ENCODE measurements around the gene IL15RA.
"Not testable (repeated sequence)": the region's sequence is repeated elsewhere in the genome, so short reads cannot be mapped to it uniquely, and the experiment has no call there.

IL15RA gene

GRCh38 chr10:5949009-5949759 is 28.2 kb downstream of the IL15RA start:
- Histone ChIP-seq H3K36me3 (ENCODE audit: control insufficient read depth in 2 of 2, insufficient read depth in 2 of 2, low read length in 2 of 2) (no peaks in the 10 kb centered on the region), H3K4me3 (ENCODE audit: low read length in 2 of 2) (no peak overlapping the region), H3K9me3 (ENCODE audit: control insufficient read depth in 2 of 2, low read length in 2 of 2) (no peaks in the 10 kb centered on the region), H3K27ac (ENCODE audit: low read length) (no peak overlapping the region), H3K9ac (ENCODE audit: low read length in 2 of 2) (no peak overlapping the region), H3K4me1 (ENCODE audit: control insufficient read depth, insufficient read depth, low read length) (peaks cover 19% of the 10 kb centered on the region), H3K27me3 (ENCODE audit: control insufficient read depth in 1 of 2, insufficient read depth in 2 of 2, low read length in 2 of 2) (peaks cover 0 to 5% of the 10 kb centered on the region in 2 donors)

- Histone ChIP-seq H3K9ac (ENCODE audit: low read length in 2 of 2) (no peak overlapping the region), H3K4me1 (ENCODE audit: control insufficient read depth, insufficient read depth, low read length) (peaks cover 22% of the 10 kb centered on the region), H3K4me3 (ENCODE audit: low read length in 2 of 2) (no peak overlapping the region), H3K9me3 (ENCODE audit: control insufficient read depth in 2 of 2, low read length in 2 of 2) (no peaks in the 10 kb centered on the region), H3K36me3 (ENCODE audit: control insufficient read depth in 2 of 2, insufficient read depth in 2 of 2, low read length in 2 of 2) (no peaks in the 10 kb centered on the region), H3K27me3 (ENCODE audit: control insufficient read depth in 1 of 2, insufficient read depth in 2 of 2, low read length in 2 of 2) (peaks cover 0 to 5% of the 10 kb centered on the region in 2 donors), H3K27ac (ENCODE audit: low read length) (no peak overlapping the region)
Measured at GRCh38 chr10:5948208-5948585, 29.1 kb downstream of the IL15RA start.

- Histone ChIP-seq H3K9ac (ENCODE audit: low read length in 2 of 2) (no peak overlapping the region), H3K9me3 (ENCODE audit: control insufficient read depth in 2 of 2, low read length in 2 of 2) (no peaks in the 10 kb centered on the region), H3K36me3 (ENCODE audit: control insufficient read depth in 2 of 2, insufficient read depth in 2 of 2, low read length in 2 of 2) (no peaks in the 10 kb centered on the region), H3K27ac (ENCODE audit: low read length) (no peak overlapping the region), H3K4me1 (ENCODE audit: control insufficient read depth, insufficient read depth, low read length) (peaks cover 21% of the 10 kb centered on the region), H3K27me3 (ENCODE audit: control insufficient read depth in 1 of 2, insufficient read depth in 2 of 2, low read length in 2 of 2) (peaks cover 0 to 5% of the 10 kb centered on the region in 2 donors), H3K4me3 (ENCODE audit: low read length in 2 of 2) (no peak overlapping the region)
Measured at GRCh38 chr10:5947471-5948207, 29.7 kb downstream of the IL15RA start.

GRCh38 chr10:5946786-5947185 is 30.6 kb downstream of the IL15RA start:
- no peaks in the 10 kb centered on the region for H3K36me3 ChIP-seq (ENCODE audit: control insufficient read depth in 2 of 2, insufficient read depth in 2 of 2, low read length in 2 of 2)
- H3K9ac ChIP-seq (ENCODE audit: low read length in 2 of 2) = no peak overlapping the region
- H3K27ac ChIP-seq (ENCODE audit: low read length) = no peak overlapping the region
- H3K27me3 ChIP-seq (ENCODE audit: control insufficient read depth in 1 of 2, insufficient read depth in 2 of 2, low read length in 2 of 2) = peaks cover 0 to 5% of the 10 kb centered on the region in 2 donors
- H3K4me1 ChIP-seq (ENCODE audit: control insufficient read depth, insufficient read depth, low read length) = peaks cover 26% of the 10 kb centered on the region
- H3K4me3 ChIP-seq (ENCODE audit: low read length in 2 of 2) = no peak overlapping the region
- no peaks in the 10 kb centered on the region for H3K9me3 ChIP-seq (ENCODE audit: control insufficient read depth in 2 of 2, low read length in 2 of 2)

GRCh38 chr10:5946419-5946775 is 30.9 kb downstream of the IL15RA start:
- H3K9ac ChIP-seq (ENCODE audit: low read length in 2 of 2); H3K36me3 ChIP-seq (ENCODE audit: control insufficient read depth in 2 of 2, insufficient read depth in 2 of 2, low read length in 2 of 2); H3K4me3 ChIP-seq (ENCODE audit: low read length in 2 of 2); H3K27me3 ChIP-seq (ENCODE audit: control insufficient read depth in 1 of 2, insufficient read depth in 2 of 2, low read length in 2 of 2); H3K9me3 ChIP-seq (ENCODE audit: control insufficient read depth in 2 of 2, low read length in 2 of 2): not testable (repeated sequence)
- Histone ChIP-seq H3K4me1 (ENCODE audit: control insufficient read depth, insufficient read depth, low read length) (peaks cover 30% of the 10 kb centered on the region), H3K27ac (ENCODE audit: low read length) (peak overlapping the region; percentile 76)

- Histone ChIP-seq H3K36me3 (ENCODE audit: control insufficient read depth in 2 of 2, insufficient read depth in 2 of 2, low read length in 2 of 2) (no peaks in the 10 kb centered on the region), H3K9ac (ENCODE audit: low read length in 2 of 2) (peak overlapping the region in 1 of 2 donors; percentile 59), H3K4me1 (ENCODE audit: control insufficient read depth, insufficient read depth, low read length) (peaks cover 31% of the 10 kb centered on the region), H3K27me3 (ENCODE audit: control insufficient read depth in 1 of 2, insufficient read depth in 2 of 2, low read length in 2 of 2) (peaks cover 0 to 5% of the 10 kb centered on the region in 2 donors), H3K9me3 (ENCODE audit: control insufficient read depth in 2 of 2, low read length in 2 of 2) (no peaks in the 10 kb centered on the region), H3K4me3 (ENCODE audit: low read length in 2 of 2) (peak overlapping the region; percentile 43 to 44), H3K27ac (ENCODE audit: low read length) (peak overlapping the region; percentile 76)
Measured at GRCh38 chr10:5945561-5946418, 31.6 kb downstream of the IL15RA start.

- peaks cover 31% of the 10 kb centered on the region for H3K4me1 ChIP-seq (ENCODE audit: control insufficient read depth, insufficient read depth, low read length)
- peak overlapping the region; percentile 43 to 44 for H3K4me3 ChIP-seq (ENCODE audit: low read length in 2 of 2)
- peaks cover 0 to 5% of the 10 kb centered on the region in 2 donors for H3K27me3 ChIP-seq (ENCODE audit: control insufficient read depth in 1 of 2, insufficient read depth in 2 of 2, low read length in 2 of 2)
- no peaks in the 10 kb centered on the region for H3K36me3 ChIP-seq (ENCODE audit: control insufficient read depth in 2 of 2, insufficient read depth in 2 of 2, low read length in 2 of 2)
- H3K9me3 ChIP-seq (ENCODE audit: control insufficient read depth in 2 of 2, low read length in 2 of 2) = no peaks in the 10 kb centered on the region
- H3K9ac ChIP-seq (ENCODE audit: low read length in 2 of 2) = peak overlapping the region in 1 of 2 donors; percentile 59
- peak overlapping the region; percentile 76 for H3K27ac ChIP-seq (ENCODE audit: low read length)
Measured at GRCh38 chr10:5945190-5945509, 32.2 kb downstream of the IL15RA start.

- no peaks in the 10 kb centered on the region for H3K36me3 ChIP-seq (ENCODE audit: control insufficient read depth in 2 of 2, insufficient read depth in 2 of 2, low read length in 2 of 2)
- H3K4me1 ChIP-seq (ENCODE audit: control insufficient read depth, insufficient read depth, low read length) = peaks cover 31% of the 10 kb centered on the region
- peaks cover 0 to 5% of the 10 kb centered on the region in 2 donors for H3K27me3 ChIP-seq (ENCODE audit: control insufficient read depth in 1 of 2, insufficient read depth in 2 of 2, low read length in 2 of 2)
- no peaks in the 10 kb centered on the region for H3K9me3 ChIP-seq (ENCODE audit: control insufficient read depth in 2 of 2, low read length in 2 of 2)
- peak overlapping the region in 1 of 2 donors; percentile 59 for H3K9ac ChIP-seq (ENCODE audit: low read length in 2 of 2)
- peak overlapping the region; percentile 76 for H3K27ac ChIP-seq (ENCODE audit: low read length)
- H3K4me3 ChIP-seq (ENCODE audit: low read length in 2 of 2) = no peak overlapping the region
Measured at GRCh38 chr10:5944389-5945189, 32.8 kb downstream of the IL15RA start.

- Histone ChIP-seq H3K36me3 (ENCODE audit: control insufficient read depth in 2 of 2, insufficient read depth in 2 of 2, low read length in 2 of 2) (peaks cover 3 to 4% of the 10 kb centered on the region in 2 donors), H3K4me1 (ENCODE audit: control insufficient read depth, insufficient read depth, low read length) (peaks cover 29% of the 10 kb centered on the region), H3K27ac (ENCODE audit: low read length) (peak overlapping the region; percentile 58), H3K27me3 (ENCODE audit: control insufficient read depth in 1 of 2, insufficient read depth in 2 of 2, low read length in 2 of 2) (no peaks in the 10 kb centered on the region), H3K9me3 (ENCODE audit: control insufficient read depth in 2 of 2, low read length in 2 of 2) (no peaks in the 10 kb centered on the region), H3K9ac (ENCODE audit: low read length in 2 of 2) (peak overlapping the region in 1 of 2 donors; percentile 41), H3K4me3 (ENCODE audit: low read length in 2 of 2) (no peak overlapping the region)
Measured at GRCh38 chr10:5943536-5943935, 33.8 kb downstream of the IL15RA start.

GRCh38 chr10:5942474-5942873 is 34.9 kb downstream of the IL15RA start:
- Histone ChIP-seq H3K4me1 (ENCODE audit: control insufficient read depth, insufficient read depth, low read length) (peaks cover 29% of the 10 kb centered on the region), H3K4me3 (ENCODE audit: low read length in 2 of 2) (no peak overlapping the region), H3K9me3 (ENCODE audit: control insufficient read depth in 2 of 2, low read length in 2 of 2) (no peaks in the 10 kb centered on the region), H3K9ac (ENCODE audit: low read length in 2 of 2) (no peak overlapping the region), H3K36me3 (ENCODE audit: control insufficient read depth in 2 of 2, insufficient read depth in 2 of 2, low read length in 2 of 2) (peaks cover 14% of the 10 kb centered on the region in 2 donors), H3K27me3 (ENCODE audit: control insufficient read depth in 1 of 2, insufficient read depth in 2 of 2, low read length in 2 of 2) (no peaks in the 10 kb centered on the region), H3K27ac (ENCODE audit: low read length) (no peak overlapping the region)

All from stomach smooth muscle (tissue), 2 donors.